HL-60 (cell line): Measurements from ENCODE around the gene KRABD2.

ENCODE experiments used
- DNase-seq, 2 experiments: peaks; one replicate each; pipeline ENCODE4 v3.0.0-alpha.2; 2010 to 2020; ENCODE audit warnings: low read depth in 1 of 2, low spot score in 1 of 2
- H3K27ac ChIP-seq: fragments of 250-450 bp; sonication (Bioruptor Pico); replicated peaks from 2 replicates; pipeline ENCODE4 v1.5.1; 2020; ENCODE audit warnings: mild to moderate bottlenecking, moderate library complexity
- H3K27me3 ChIP-seq: fragments of 250-450 bp; sonication (Bioruptor Pico); 2 replicates; pipeline ENCODE4 v1.5.1; 2021; ENCODE audit warnings: mild to moderate bottlenecking, moderate library complexity; ENCODE audit not compliant: insufficient read depth, poor library complexity, severe bottlenecking
- H3K4me3 ChIP-seq: replicated peaks from 2 replicates; pipeline ENCODE4 v1.5.1; 2011; ENCODE audit warnings: mild to moderate bottlenecking, control low read depth, low read length; ENCODE audit not compliant: insufficient read depth
- GABPA ChIP-seq: IDR thresholded peaks from 2 replicates; pipeline ENCODE4 v1.6.1; 2012; ENCODE audit warnings: low read depth
- POLR2AphosphoS5 ChIP-seq: IDR thresholded peaks from 2 replicates; pipeline ENCODE4 v1.6.1; 2012; ENCODE audit warnings: low read depth
- SPI1 ChIP-seq: IDR thresholded peaks from 2 replicates; pipeline ENCODE4 v1.6.1; 2012; ENCODE audit warnings: low read depth, mild to moderate bottlenecking, borderline replicate concordance
- TF ChIP-seq, protein P1 (sequence below): IDR thresholded peaks from 2 replicates; pipeline ENCODE4 v1.6.1; 2012; ENCODE audit warnings: low read depth; ENCODE audit not compliant: insufficient replicate concordance
- TF ChIP-seq, protein P2 (sequence below): IDR thresholded peaks from one replicate; pipeline ENCODE4 v1.5.1; 2011; ENCODE audit warnings: low read length, control low read depth, inconsistent platforms; ENCODE audit not compliant: insufficient read depth

KRABD2 gene

DNA sequence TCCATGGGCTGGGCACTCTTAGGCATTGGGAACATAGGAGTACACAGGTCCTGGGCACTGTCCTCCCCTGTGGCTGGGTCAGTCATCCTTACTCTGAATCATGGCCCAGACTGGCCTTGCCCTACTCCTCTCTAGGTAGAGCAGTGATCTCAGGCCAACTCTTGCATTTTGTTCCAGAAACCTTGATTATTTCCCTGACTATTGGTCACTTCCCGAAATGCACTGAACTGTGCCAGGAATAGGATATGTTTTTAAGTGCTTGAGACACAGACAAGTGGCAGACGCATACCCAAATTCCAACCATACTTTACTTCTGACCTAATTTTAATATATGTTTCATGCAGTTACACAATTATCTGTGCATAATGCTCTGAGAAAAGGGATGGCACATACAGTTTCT, 10.3 kb downstream of the KRABD2 start:
- H3K27ac ChIP-seq = no peak overlapping the region
- DNase-seq = no peak

DNA sequence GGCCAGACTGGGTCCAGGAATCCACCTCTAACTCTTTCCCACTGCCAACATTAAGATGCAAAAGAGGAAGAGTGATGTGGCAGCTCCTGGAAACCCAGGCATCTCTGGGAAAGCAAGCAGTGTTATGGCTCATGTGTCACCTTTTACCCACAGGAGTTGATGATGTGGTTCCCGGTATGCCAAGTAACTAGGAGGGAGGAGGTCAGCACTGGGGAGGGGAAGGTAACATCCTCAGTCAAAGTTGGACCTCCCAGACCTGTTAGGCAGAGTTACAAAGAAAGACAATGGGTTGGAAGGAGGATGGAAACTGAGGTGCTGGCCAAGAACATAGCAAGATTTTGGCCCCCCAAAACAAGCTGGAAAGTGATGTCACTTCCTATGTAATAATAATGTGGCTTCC, 11.4 kb downstream of the KRABD2 start:
- no peaks in the 10 kb centered on the region for H3K27me3 ChIP-seq
- DNase-seq = no peak
- H3K27ac ChIP-seq = no peak overlapping the region
- TF ChIP-seq, protein P1, sequence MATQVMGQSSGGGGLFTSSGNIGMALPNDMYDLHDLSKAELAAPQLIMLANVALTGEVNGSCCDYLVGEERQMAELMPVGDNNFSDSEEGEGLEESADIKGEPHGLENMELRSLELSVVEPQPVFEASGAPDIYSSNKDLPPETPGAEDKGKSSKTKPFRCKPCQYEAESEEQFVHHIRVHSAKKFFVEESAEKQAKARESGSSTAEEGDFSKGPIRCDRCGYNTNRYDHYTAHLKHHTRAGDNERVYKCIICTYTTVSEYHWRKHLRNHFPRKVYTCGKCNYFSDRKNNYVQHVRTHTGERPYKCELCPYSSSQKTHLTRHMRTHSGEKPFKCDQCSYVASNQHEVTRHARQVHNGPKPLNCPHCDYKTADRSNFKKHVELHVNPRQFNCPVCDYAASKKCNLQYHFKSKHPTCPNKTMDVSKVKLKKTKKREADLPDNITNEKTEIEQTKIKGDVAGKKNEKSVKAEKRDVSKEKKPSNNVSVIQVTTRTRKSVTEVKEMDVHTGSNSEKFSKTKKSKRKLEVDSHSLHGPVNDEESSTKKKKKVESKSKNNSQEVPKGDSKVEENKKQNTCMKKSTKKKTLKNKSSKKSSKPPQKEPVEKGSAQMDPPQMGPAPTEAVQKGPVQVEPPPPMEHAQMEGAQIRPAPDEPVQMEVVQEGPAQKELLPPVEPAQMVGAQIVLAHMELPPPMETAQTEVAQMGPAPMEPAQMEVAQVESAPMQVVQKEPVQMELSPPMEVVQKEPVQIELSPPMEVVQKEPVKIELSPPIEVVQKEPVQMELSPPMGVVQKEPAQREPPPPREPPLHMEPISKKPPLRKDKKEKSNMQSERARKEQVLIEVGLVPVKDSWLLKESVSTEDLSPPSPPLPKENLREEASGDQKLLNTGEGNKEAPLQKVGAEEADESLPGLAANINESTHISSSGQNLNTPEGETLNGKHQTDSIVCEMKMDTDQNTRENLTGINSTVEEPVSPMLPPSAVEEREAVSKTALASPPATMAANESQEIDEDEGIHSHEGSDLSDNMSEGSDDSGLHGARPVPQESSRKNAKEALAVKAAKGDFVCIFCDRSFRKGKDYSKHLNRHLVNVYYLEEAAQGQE = no peak
- TF ChIP-seq SPI1 = no peak
- TF ChIP-seq, protein P2, sequence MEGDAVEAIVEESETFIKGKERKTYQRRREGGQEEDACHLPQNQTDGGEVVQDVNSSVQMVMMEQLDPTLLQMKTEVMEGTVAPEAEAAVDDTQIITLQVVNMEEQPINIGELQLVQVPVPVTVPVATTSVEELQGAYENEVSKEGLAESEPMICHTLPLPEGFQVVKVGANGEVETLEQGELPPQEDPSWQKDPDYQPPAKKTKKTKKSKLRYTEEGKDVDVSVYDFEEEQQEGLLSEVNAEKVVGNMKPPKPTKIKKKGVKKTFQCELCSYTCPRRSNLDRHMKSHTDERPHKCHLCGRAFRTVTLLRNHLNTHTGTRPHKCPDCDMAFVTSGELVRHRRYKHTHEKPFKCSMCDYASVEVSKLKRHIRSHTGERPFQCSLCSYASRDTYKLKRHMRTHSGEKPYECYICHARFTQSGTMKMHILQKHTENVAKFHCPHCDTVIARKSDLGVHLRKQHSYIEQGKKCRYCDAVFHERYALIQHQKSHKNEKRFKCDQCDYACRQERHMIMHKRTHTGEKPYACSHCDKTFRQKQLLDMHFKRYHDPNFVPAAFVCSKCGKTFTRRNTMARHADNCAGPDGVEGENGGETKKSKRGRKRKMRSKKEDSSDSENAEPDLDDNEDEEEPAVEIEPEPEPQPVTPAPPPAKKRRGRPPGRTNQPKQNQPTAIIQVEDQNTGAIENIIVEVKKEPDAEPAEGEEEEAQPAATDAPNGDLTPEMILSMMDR = no peak
- no peak for TF ChIP-seq POLR2AphosphoS5
- no peak for TF ChIP-seq GABPA
- H3K4me3 ChIP-seq = no peak overlapping the region

More for the DNA sequence above, 10.3 kb downstream of the KRABD2 start:
- no peaks in the 10 kb centered on the region for H3K27me3 ChIP-seq
- TF ChIP-seq, protein P1 = no peak
- TF ChIP-seq GABPA (no peak), POLR2AphosphoS5 (no peak), SPI1 (no peak)
- TF ChIP-seq, protein P2 = no peak
- H3K4me3 ChIP-seq = no peak overlapping the region

DNA sequence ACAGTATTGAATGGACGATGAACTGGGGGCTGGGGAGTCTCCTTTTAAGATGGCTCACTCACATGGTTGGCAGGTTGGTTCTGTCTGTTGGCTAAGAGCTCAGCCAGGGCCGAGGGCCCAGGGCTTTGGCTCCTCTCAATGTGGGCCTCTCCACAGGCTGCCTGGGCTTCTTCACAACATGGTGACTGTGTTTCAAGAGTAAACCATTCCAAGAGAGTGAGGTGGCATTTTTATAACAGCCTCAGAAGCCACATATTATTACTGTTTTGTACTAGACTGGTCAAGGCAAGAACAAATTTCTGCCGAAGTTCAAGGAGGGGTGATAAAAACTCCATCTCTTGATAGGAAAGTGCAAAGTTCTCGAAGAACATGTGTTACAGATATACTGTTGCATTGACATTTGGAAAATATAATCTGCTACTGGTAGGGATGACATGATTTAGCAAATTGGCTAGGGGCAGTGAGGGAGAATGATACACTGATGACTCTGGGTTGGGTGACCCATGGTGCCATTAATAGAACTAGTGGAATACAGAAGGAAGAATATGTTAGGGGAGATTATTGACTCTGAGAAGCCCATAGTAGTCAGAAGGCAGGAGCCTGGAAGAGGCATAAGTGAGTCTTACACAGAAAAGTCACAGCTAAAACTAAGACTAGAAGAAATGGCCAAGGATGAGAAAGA, 13.7 kb downstream of the KRABD2 start:
- TF ChIP-seq, protein P1 = no peak
- TF ChIP-seq GABPA = no peak
- TF ChIP-seq POLR2AphosphoS5 = no peak
- TF ChIP-seq, protein P2 = no peak
- TF ChIP-seq SPI1 = no peak
- H3K4me3 ChIP-seq = no peak overlapping the region
- H3K27ac ChIP-seq = no peak overlapping the region
- no peaks in the 10 kb centered on the region for H3K27me3 ChIP-seq
- no peak for DNase-seq
